Spleen (tissue), 11 donors: ENCODE measurements around the gene TOP2B. TPM values are rescaled to one million over a fixed set of nuclear protein-coding genes. Genes with fewer than 3 reads are reported as not detected.

Experiments used
- DNase-seq: peaks from one replicate; pipeline ENCODE4 v3.0.0-alpha.2; 2020
- H3K27ac ChIP-seq, 8 donors: fragments of 200-600 bp; sonication (generic) in 7 of 8; 1 replicate in 4 of 8; 2 replicates in 4 of 8; pipeline versions ENCODE4 v1.5.0 to v1.8.0; 2016 to 2021; ENCODE audit warnings: inconsistent platforms in 4 of 8, mild to moderate bottlenecking in 4 of 8, moderate library complexity in 1 of 8
- H3K27me3 ChIP-seq, 7 donors: fragments of 200-600 bp; sonication (generic) in 6 of 7; replicated peaks in 1 of 7; 1 replicate in 4 of 7; 2 replicates in 3 of 7; pipeline versions ENCODE4 v1.5.0 to v1.8.0; 2016 to 2021; ENCODE audit warnings: inconsistent platforms in 3 of 7, mild to moderate bottlenecking in 1 of 7
- H3K36me3 ChIP-seq, 6 donors: fragments of 200-600 bp; sonication (generic) in 5 of 6; 1 replicate in 4 of 6; 2 replicates in 2 of 6; pipeline versions ENCODE4 v1.5.0 to v1.8.0; 2016 to 2021; ENCODE audit warnings: inconsistent platforms in 2 of 6
- H3K4me1 ChIP-seq, 6 donors: fragments of 200-600 bp; sonication (generic) in 5 of 6; 1 replicate in 3 of 6; 2 replicates in 3 of 6; pipeline versions ENCODE4 v1.5.0 to v1.8.0; 2016 to 2021; ENCODE audit warnings: inconsistent platforms in 3 of 6
- H3K4me3 ChIP-seq, 8 donors: fragments of 200-600 bp; sonication (generic) in 7 of 8; 1 replicate in 4 of 8; 2 replicates in 4 of 8; pipeline versions ENCODE4 v1.5.0 to v1.8.0; 2016 to 2021; ENCODE audit warnings: inconsistent platforms in 4 of 8, mild to moderate bottlenecking in 4 of 8, moderate library complexity in 2 of 8
- H3K9me3 ChIP-seq, 8 donors: fragments of 200-600 bp; sonication (generic) in 7 of 8; 1 replicate in 4 of 8; 2 replicates in 4 of 8; pipeline versions ENCODE4 v1.5.0 to v1.8.0; 2016 to 2021; ENCODE audit warnings: inconsistent platforms in 4 of 8
- POLR2A ChIP-seq, 3 donors: fragments of 450-650 bp; IDR thresholded peaks; one replicate each; pipeline ENCODE4 v1.5.1; 2017; ENCODE audit warnings: antibody characterized with exemption in 3 of 3, mild to moderate bottlenecking in 1 of 3
- POLR2AphosphoS5 ChIP-seq, 3 donors: sonication (generic); formaldehyde crosslinking; IDR thresholded peaks; one replicate each; pipeline ENCODE4 v1.5.1; 2017; ENCODE audit warnings: antibody characterized with exemption in 3 of 3
- WGBS, 5 donors: extraction: QIAGEN DNeasy Blood & Tissue Kit in 3 of 5; methylation state at CpG; one replicate each; pipeline versions ENCODE4 v1.1.5 to v1.1.7; 2013 to 2018; 5-methylcytosine and 5-hydroxymethylcytosine counted together
- intact Hi-C: fragments of 100-400 bp; cut with DNase I; formaldehyde crosslinking; loops from one replicate; pipeline ENCODE4 v1.15.0; 2023; ENCODE audit warnings: low total_unique reads
- polyA plus RNA-seq, 3 donors: library from polyadenylated mRNA; stranded (reverse); fragments of 200-250 nt; gene quantifications; one replicate each; pipeline ENCODE4 v1.2.1, GENCODE V29; 2013
- total RNA-seq, 7 donors: library from RNA; depleted of rRNA in 3 of 7; stranded (reverse); fragments of >200 nt in 3 of 7; fragmentation: NEBNext Ultra II Directional in 4 of 7; extraction: Animal tissue kit (Norgen Biotek cat#: 25700) in 4 of 7; gene quantifications; one replicate each; pipeline versions ENCODE4 v1.1.0 to v1.2.1, GENCODE V29; 2016 to 2021
- TF ChIP-seq, protein P1 (sequence below), 11 experiments: fragments of 200-600 bp in 7 of 11; fragments of 450-650 bp in 4 of 11; sonication (generic) in 4 of 11; IDR thresholded peaks in 8 of 11; conservative IDR thresholded peaks in 3 of 11; 1 replicate in 7 of 11; 2 replicates in 4 of 11; pipeline versions ENCODE4 v1.4.0 to v1.8.0; 2016 to 2021; ENCODE audit warnings: antibody characterized with exemption in 11 of 11, inconsistent platforms in 4 of 11, mild to moderate bottlenecking in 1 of 11
- donor health status: healthy with polysubstance abuse.
- donor health status: DM: no; HTN: no; CAD: no; lungs with moderate emphysema.
- donor health status: DM: no; HTN: no; CAD: no.
- donor health status: Bipolar disorder and iron deficiency.
- donor health status: healthy.
- donor health status: DM: no; HTN: no; CAD: no.
- donor health status: DM: yes; HTN: yes; CAD: no.

The TOP2B gene
- total and polyA plus RNA-seq, 10 donors = 56.2 to 135 (median 118) TPM

DNA sequence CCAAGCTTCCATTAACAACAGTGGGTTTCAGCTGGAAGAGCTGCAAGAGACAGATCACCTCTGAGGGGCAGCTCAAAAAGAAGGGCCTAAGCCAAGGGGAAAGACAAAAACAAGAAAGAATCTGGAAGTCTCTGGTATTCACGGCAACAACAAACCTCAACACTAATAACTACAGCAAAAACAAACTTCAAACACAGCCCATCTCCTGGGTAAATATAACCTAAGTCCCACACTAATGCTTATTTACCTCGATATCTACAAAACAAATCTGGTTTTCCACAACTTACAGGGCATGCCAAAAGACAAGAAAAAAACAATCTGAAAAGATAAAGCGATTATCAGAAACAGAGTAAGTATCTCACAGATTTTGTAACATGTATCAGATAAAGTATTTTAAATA lies 29.7 kb downstream of the TOP2B start:
- H3K9me3 ChIP-seq = no peaks in the 10 kb centered on the region
- intact Hi-C loops = no loop called here
- TF ChIP-seq POLR2A (IDR thresholded peaks at IDR 0.05) (no peak), POLR2AphosphoS5 (IDR thresholded peaks at IDR 0.05) (no peak)
- TF ChIP-seq, protein P1, sequence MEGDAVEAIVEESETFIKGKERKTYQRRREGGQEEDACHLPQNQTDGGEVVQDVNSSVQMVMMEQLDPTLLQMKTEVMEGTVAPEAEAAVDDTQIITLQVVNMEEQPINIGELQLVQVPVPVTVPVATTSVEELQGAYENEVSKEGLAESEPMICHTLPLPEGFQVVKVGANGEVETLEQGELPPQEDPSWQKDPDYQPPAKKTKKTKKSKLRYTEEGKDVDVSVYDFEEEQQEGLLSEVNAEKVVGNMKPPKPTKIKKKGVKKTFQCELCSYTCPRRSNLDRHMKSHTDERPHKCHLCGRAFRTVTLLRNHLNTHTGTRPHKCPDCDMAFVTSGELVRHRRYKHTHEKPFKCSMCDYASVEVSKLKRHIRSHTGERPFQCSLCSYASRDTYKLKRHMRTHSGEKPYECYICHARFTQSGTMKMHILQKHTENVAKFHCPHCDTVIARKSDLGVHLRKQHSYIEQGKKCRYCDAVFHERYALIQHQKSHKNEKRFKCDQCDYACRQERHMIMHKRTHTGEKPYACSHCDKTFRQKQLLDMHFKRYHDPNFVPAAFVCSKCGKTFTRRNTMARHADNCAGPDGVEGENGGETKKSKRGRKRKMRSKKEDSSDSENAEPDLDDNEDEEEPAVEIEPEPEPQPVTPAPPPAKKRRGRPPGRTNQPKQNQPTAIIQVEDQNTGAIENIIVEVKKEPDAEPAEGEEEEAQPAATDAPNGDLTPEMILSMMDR (IDR thresholded peaks at IDR 0.05 in 8 of 11, conservative IDR thresholded peaks at IDR 0.05 in 3 of 11) = no peak
- no peaks in the 10 kb centered on the region for H3K27me3 ChIP-seq
- no peak for DNase-seq
- peaks cover 0 to 22% (median 8%) of the 10 kb centered on the region in 6 donors for H3K4me1 ChIP-seq
- H3K27ac ChIP-seq = no peak overlapping the region
- H3K36me3 ChIP-seq = peaks cover 3 to 96% (median 38%) of the 10 kb centered on the region in 6 donors
- 82 to 93% (median 86%) methylated on average over 3 of the region's 3 CpGs for WGBS, 5 donors
- no peak overlapping the region for H3K4me3 ChIP-seq

DNA sequence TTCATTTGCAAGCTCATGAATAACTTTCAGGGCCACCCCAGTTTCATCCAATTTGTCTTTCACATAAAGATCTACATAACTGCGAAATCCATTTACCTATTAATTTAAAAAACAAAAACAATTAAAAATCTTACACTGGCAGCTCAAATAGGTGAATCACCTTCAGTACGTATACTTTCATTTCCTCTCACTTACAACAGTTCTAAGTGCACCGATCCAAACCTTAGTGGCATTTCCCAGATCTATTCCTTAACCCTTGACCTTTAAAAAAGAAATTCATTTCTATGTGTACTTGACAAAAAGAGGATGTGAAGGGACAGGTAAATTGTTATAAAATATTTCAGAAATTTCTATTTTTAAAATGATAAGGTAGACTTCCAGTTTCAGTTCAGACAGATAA lies 30.8 kb downstream of the TOP2B start:
- H3K4me3 ChIP-seq = no peak overlapping the region
- no peaks in the 10 kb centered on the region for H3K27me3 ChIP-seq
- TF ChIP-seq, protein P1 (IDR thresholded peaks at IDR 0.05 in 8 of 11, conservative IDR thresholded peaks at IDR 0.05 in 3 of 11) = no peak
- no peak for TF ChIP-seq POLR2A (IDR thresholded peaks at IDR 0.05)
- no peak for TF ChIP-seq POLR2AphosphoS5 (IDR thresholded peaks at IDR 0.05)
- H3K27ac ChIP-seq = no peak overlapping the region
- no peak for DNase-seq
- peaks cover 0 to 22% (median 8%) of the 10 kb centered on the region in 6 donors for H3K4me1 ChIP-seq
- peaks cover 3 to 97% (median 48%) of the 10 kb centered on the region in 6 donors for H3K36me3 ChIP-seq
- H3K9me3 ChIP-seq = no peaks in the 10 kb centered on the region
- 75 to 83% (median 76%) methylated on average over 3 of the region's 3 CpGs for WGBS, 5 donors
- intact Hi-C loops = no loop called here

DNA sequence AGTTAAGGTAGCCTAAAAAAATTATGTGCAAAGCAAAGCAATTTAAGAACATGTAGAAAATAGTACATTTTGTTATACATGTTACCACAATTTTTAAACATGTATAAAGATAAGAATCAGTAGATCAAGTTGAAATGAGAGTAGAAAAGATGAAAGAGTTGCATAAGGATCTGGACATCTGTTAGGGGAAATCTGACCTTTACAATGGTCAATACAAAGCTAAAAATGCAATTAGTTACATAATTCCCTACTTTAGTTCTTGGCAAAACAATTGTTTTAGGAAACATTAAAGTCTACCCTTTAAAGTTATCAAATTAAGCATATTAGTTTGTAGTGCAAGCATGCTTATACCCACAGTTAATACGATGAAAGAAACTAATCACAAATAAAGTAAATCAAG lies 32.7 kb downstream of the TOP2B start:
- 92 to 100% (median 95%) methylated on average over 1 of the region's 1 CpG for WGBS, 5 donors
- no peak overlapping the region for H3K27ac ChIP-seq
- H3K36me3 ChIP-seq = peaks cover 3 to 99% (median 65%) of the 10 kb centered on the region in 6 donors
- H3K4me1 ChIP-seq = peaks cover 0 to 22% (median 8%) of the 10 kb centered on the region in 6 donors
- DNase-seq = no peak
- no peak overlapping the region for H3K4me3 ChIP-seq
- TF ChIP-seq POLR2A (IDR thresholded peaks at IDR 0.05) = no peak
- TF ChIP-seq POLR2AphosphoS5 (IDR thresholded peaks at IDR 0.05) = no peak
- TF ChIP-seq, protein P1 (IDR thresholded peaks at IDR 0.05 in 8 of 11, conservative IDR thresholded peaks at IDR 0.05 in 3 of 11) = no peak
- H3K27me3 ChIP-seq = no peaks in the 10 kb centered on the region
- intact Hi-C loops = no loop called here
- H3K9me3 ChIP-seq = no peaks in the 10 kb centered on the region

DNA sequence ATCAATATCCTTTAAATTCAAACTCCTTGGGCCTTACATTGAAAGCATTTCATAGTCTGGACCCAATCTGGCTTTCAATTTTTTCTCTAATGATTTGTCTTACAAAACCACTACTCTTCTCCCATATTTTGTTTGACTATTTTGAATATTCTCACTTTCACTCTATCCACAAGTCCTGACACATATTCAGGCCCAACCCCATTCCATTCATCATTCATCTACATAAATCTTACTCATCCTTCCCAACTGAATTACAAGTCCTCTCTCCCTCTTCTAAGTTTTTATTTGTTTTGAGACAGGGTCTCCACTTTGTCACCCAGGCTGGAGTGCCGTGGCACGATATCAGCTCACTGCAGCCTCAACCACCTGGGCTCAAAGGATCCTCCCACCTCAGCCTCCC lies 43.6 kb downstream of the TOP2B start:
- TF ChIP-seq, protein P1 (IDR thresholded peaks at IDR 0.05 in 8 of 11, conservative IDR thresholded peaks at IDR 0.05 in 3 of 11) = no peak
- TF ChIP-seq POLR2AphosphoS5 (IDR thresholded peaks at IDR 0.05) (no peak), POLR2A (IDR thresholded peaks at IDR 0.05) (no peak)
- intact Hi-C loops = no loop called here
- no peaks in the 10 kb centered on the region for H3K9me3 ChIP-seq
- 98 to 100% (median 100%) methylated on average over 2 of the region's 2 CpGs for WGBS, 5 donors
- H3K36me3 ChIP-seq = peaks cover 0 to 100% (median 70%) of the 10 kb centered on the region in 6 donors
- no peak for DNase-seq
- no peak overlapping the region for H3K4me3 ChIP-seq
- no peaks in the 10 kb centered on the region for H3K4me1 ChIP-seq
- H3K27me3 ChIP-seq = no peaks in the 10 kb centered on the region
- H3K27ac ChIP-seq = no peak overlapping the region
